Ishikawa (cell line): ENCODE measurements around the gene DEFB132.

Experiments
- CEBPB ChIP-seq: IDR thresholded peaks from 2 replicates; pipeline ENCODE4 v1.6.1; 2012
- CREB1 ChIP-seq: IDR thresholded peaks from 2 replicates; pipeline ENCODE4 v1.6.1; 2012; ENCODE audit warnings: low read depth
- EGR1 ChIP-seq: IDR thresholded peaks from 2 replicates; pipeline ENCODE4 v1.6.1; 2012
- EP300 ChIP-seq: IDR thresholded peaks from 2 replicates; pipeline ENCODE4 v1.6.1; 2012; ENCODE audit warnings: borderline replicate concordance
- FOXM1 ChIP-seq: IDR thresholded peaks from 2 replicates; pipeline ENCODE4 v1.6.1; 2012; ENCODE audit warnings: low read depth, borderline replicate concordance
- NFIC ChIP-seq: IDR thresholded peaks from 2 replicates; pipeline ENCODE4 v1.6.1; 2012
- RAD21 ChIP-seq: IDR thresholded peaks from 2 replicates; pipeline ENCODE4 v1.6.1; 2012; ENCODE audit warnings: low read depth
- REST ChIP-seq: IDR thresholded peaks from 2 replicates; pipeline ENCODE4 v1.6.1; 2012; ENCODE audit warnings: low read depth, mild to moderate bottlenecking
- TAF1 ChIP-seq: IDR thresholded peaks from 2 replicates; pipeline ENCODE4 v1.6.1; 2012; ENCODE audit warnings: low read depth, mild to moderate bottlenecking
- TCF12 ChIP-seq: IDR thresholded peaks from 2 replicates; pipeline ENCODE4 v1.6.1; 2012; ENCODE audit warnings: low read depth
- TEAD4 ChIP-seq: IDR thresholded peaks from 2 replicates; pipeline ENCODE4 v1.6.1; 2012
- YY1 ChIP-seq: IDR thresholded peaks from 2 replicates; pipeline ENCODE4 v1.6.1; 2012; ENCODE audit warnings: low read depth
- ZBTB7A ChIP-seq: IDR thresholded peaks from 2 replicates; pipeline ENCODE4 v1.6.1; 2012; ENCODE audit warnings: low read depth
- TF ChIP-seq, protein P1 (sequence below): IDR thresholded peaks from 2 replicates; pipeline ENCODE4 v1.6.1; 2012
- TF ChIP-seq, protein P2 (sequence below): IDR thresholded peaks from 2 replicates; pipeline ENCODE4 v1.6.1; 2012

DEFB132 gene

DNA sequence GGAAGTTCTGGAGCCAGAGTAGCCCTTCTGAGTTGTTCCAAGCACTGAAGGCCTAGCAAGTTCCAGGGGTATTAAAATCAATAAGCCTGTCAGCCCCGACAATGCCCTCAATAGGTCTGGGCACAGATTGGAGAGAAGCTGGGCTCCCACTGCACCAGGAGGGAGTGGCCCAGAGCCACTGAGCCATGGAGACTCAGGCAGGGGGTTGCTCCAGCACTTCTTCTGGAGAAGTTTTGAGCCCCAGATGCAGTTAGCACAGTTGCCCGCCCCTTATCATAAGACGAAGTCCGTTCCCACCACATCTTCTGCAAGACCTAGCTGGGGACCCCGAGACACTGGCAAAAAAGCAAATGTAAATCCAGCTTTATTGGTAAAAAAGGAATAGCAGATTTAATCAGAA, 13.0 kb downstream of the DEFB132 start:
- TF ChIP-seq RAD21, result no peak

- TF ChIP-seq FOXM1, result no peak
- TF ChIP-seq, protein P1, sequence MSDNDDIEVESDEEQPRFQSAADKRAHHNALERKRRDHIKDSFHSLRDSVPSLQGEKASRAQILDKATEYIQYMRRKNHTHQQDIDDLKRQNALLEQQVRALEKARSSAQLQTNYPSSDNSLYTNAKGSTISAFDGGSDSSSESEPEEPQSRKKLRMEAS, result no peak
- no peak for TF ChIP-seq RAD21
Measured at GRCh38 chr20:271069-271468, 13.5 kb downstream of the DEFB132 start.

DNA sequence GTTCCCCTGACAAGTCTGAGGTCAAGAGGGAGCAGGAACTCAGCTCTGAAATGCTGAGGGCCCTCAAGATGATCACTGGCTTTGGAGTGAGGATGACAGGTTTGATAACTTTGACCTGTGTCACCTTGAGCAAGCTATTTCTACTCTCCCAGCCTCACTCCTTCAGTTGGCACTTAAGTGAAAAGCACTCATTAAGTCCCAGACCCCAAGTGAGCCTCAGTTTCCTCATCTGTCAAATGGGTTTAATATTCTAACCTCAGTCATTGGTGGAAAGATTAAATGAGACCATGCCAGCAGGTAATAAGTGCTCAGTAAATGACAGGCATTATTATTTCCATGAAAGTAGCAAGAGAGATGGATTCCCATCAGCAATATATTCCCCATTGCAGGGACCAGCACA, 14.0 kb downstream of the DEFB132 start:
- TF ChIP-seq CEBPB, result no peak
- no peak for TF ChIP-seq EGR1
- TF ChIP-seq FOXM1, result no peak
- TF ChIP-seq RAD21, result no peak
- no peak for TF ChIP-seq TCF12
- TF ChIP-seq ZBTB7A, result no peak
- no peak for TF ChIP-seq YY1
- TF ChIP-seq EP300, result no peak
- TF ChIP-seq, protein P2, sequence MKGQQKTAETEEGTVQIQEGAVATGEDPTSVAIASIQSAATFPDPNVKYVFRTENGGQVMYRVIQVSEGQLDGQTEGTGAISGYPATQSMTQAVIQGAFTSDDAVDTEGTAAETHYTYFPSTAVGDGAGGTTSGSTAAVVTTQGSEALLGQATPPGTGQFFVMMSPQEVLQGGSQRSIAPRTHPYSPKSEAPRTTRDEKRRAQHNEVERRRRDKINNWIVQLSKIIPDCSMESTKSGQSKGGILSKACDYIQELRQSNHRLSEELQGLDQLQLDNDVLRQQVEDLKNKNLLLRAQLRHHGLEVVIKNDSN, result no peak
- TF ChIP-seq CREB1, result no peak
- no peak for TF ChIP-seq TAF1
- TF ChIP-seq, protein P1, result no peak
- TF ChIP-seq TEAD4, result no peak
- TF ChIP-seq NFIC, result no peak
- no peak for TF ChIP-seq REST

DNA sequence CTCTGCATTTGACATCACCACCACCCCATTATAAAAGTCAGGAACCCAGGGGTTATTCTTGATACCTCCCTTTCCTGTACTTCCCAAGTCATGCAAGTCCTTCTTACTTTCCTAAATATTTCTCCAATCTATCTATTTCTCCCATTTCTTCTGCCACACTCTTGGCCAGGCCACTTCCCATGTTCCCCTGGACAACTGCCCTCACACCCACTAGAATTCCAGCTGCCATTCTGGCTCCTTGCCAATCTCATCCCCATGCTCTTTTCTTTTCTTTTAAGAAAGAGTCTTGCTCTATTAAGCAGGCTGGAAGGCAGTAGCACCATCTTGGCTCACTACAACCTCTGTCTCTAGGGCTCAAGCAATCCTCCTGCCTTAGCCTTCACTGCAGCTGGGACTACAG, 15.2 kb downstream of the DEFB132 start:
- TF ChIP-seq NFIC (peak; percentile 56), EGR1 (no peak)

- TF ChIP-seq, protein P1, result no peak
- TF ChIP-seq RAD21 (no peak), FOXM1 (no peak), TAF1 (no peak), EP300 (no peak), NFIC (no peak), EGR1 (no peak), ZBTB7A (no peak)
Measured at GRCh38 chr20:273884-274283, 16.4 kb downstream of the DEFB132 start.

GRCh38 chr20:275791-276190, 18.3 kb downstream of the DEFB132 start:
- TF ChIP-seq NFIC, result no peak

DNA sequence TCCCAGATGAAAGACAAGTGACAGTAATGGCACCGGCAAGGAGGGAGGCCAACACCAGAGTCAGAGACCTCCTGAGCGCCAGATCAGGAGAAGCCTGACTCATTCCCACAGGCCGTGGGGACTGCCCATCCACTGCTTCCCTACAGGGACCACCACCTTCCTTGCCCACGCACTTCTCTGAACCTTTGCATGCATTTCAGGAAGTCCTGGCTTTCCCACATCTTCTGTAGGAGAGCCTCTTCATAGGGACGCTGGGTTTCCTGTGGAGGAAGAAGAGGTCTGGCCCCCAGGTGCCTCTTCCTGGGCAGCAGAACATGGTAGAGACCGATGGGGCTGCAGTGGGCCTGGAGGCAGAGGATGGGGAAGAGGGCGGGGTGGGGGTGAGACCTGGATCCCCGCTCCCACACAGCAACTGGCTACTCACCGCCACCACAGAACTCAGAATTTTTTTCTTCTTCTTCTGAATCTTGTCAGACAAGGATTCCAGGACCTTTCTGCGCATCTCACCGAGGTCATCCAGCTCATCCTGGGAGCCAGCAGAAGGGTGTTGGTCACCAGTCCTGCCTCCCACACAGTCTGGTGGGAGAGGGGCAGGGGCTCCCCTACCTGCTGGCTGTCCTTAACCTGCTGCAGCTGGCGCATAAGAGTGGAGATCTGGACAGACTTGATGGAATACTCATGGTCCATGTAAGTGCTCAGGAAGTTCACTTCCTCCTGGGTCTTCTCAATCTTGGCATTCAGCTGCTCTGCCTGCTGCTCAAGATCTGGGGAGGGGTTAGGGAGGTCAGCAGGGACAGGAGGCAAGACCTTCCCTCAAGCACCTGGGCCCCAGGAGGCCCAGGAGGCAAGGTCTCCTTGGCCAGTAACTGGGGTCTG, 19.3 kb downstream of the DEFB132 start:
- TF ChIP-seq EP300 (no peak), ZBTB7A (no peak), CEBPB (no peak), NFIC (no peak)

DNA sequence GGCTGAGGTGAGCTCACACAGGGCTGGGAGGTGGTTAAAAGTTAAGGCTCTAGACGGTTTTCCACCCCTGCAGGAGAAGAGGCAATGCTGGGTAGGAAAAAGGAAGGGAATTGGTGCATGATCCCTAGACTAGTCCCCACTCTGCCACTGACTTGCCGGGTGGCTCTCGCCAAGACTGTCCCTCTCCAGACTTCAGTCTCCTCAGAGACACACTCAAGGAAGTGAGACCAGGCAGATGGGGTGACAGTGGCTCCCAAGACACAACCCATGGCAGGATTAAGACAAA, 19.9 kb downstream of the DEFB132 start:
- TF ChIP-seq EGR1, result no peak

DNA sequence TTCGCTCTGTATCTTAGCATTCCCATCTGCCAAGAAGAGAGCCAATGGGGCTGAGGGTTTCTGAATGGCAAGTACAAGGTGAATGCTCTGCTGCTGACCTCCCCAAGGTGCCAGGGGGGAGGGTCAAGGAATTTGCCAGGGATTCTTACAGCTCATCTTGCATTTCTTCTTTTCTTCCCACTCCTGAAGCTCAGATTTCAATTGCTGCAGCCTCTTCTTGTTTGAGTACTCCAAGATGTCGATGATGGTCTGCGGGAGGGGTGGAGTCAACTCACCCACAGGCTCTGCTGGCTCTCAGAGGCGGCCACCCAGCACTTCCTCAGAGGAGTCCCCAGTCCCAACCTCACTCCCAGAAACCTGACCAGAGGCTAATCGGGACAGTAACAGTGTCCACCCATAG, 20.7 kb downstream of the DEFB132 start:
- TF ChIP-seq, protein P2, result no peak
- no peak for TF ChIP-seq EP300
- no peak for TF ChIP-seq TAF1
- TF ChIP-seq FOXM1, result no peak
